Activated CD8-positive, alpha-beta T cell treated with anti-CD3 and anti-CD28 coated beads for 36 hours (primary cell): ENCODE results near the gene RAPGEF2. TPM values are rescaled to one million over a fixed set of nuclear protein-coding genes. Genes with fewer than 3 reads are reported as not detected.
"Not testable (repeated sequence)": the region's sequence is repeated elsewhere in the genome, so short reads cannot be mapped to it uniquely, and the experiment has no call there.

Experiments
- ATAC-seq: fragments of 200-7000 bp; cut with Tn5 transposase; one replicate; pipeline ENCODE4 v1.10.0; 2021; ENCODE audit warnings: mild to moderate bottlenecking, moderate library complexity
- CTCF ChIA-PET: fragments of 350-600 bp; sonication (Branson Sonifier 250); formaldehyde crosslinking; loops from one replicate; lab custom pipeline; 2021; ENCODE audit warnings: antibody characterized with exemption; lab: Charles Lee
- POLR2A ChIA-PET: fragments of 350-600 bp; sonication (Branson Sonifier 250); formaldehyde crosslinking; loops from one replicate; lab custom pipeline; 2021; ENCODE audit warnings: antibody characterized with exemption; lab: Charles Lee
- DNase-seq: peaks from one replicate; pipeline ENCODE4 v3.0.0-alpha.2; 2020
- H3K27ac Mint-ChIP-seq: one replicate; pipeline ENCODE4 v1.8.0; 2021; ENCODE audit warnings: mild to moderate bottlenecking, mixed read lengths
- H3K27me3 Mint-ChIP-seq: one replicate; pipeline ENCODE4 v1.8.0; 2021; ENCODE audit warnings: mixed read lengths
- H3K36me3 Mint-ChIP-seq: one replicate; pipeline ENCODE4 v1.8.0; 2021; ENCODE audit warnings: low read depth, mixed read lengths
- H3K4me1 Mint-ChIP-seq: one replicate; pipeline ENCODE4 v1.8.0; 2021; ENCODE audit warnings: low read depth, mixed read lengths
- H3K4me3 Mint-ChIP-seq: one replicate; pipeline ENCODE4 v1.8.0; 2021; ENCODE audit warnings: mild to moderate bottlenecking, moderate library complexity, mixed read lengths
- H3K9me3 Mint-ChIP-seq: one replicate; pipeline ENCODE4 v1.8.0; 2021; ENCODE audit warnings: mixed read lengths
- CTCF ChIP-seq: fragments of 200-600 bp; IDR thresholded peaks from one replicate; pipeline ENCODE4 v1.8.0; 2022; ENCODE audit warnings: antibody characterized with exemption, mild to moderate bottlenecking
- intact Hi-C: fragments of 100-400 bp; cut with micrococcal nuclease; formaldehyde crosslinking; loops from one replicate; pipeline ENCODE4 v1.10.0; 2022
- total RNA-seq, 2 experiments: library from RNA; stranded (reverse); gene quantifications; one replicate each; pipeline ENCODE4 v1.2.3, GENCODE V29; 2021

Gene RAPGEF2
- total RNA-seq, 2 experiments from 2014 or later: 13.7 to 14.8 TPM

- no peak for DNase-seq
- CTCF ChIA-PET: no interaction called here
- Mint-ChIP-seq H3K9me3 (no peaks in the 10 kb centered on the region), H3K36me3 (no peaks in the 10 kb centered on the region), H3K4me3 (no peak overlapping the region), H3K4me1 (no peaks in the 10 kb centered on the region), H3K27ac (no peak overlapping the region), H3K27me3 (peaks cover 13% of the 10 kb centered on the region)
- POLR2A ChIA-PET: no interaction called here
- intact Hi-C loops: no loop called here
- no peak for TF ChIP-seq CTCF
- ATAC-seq: no peak
These were observed 266.4 kb downstream of the RAPGEF2 start for GRCh38 chr4:159369256-159369655.

- Mint-ChIP-seq H3K27me3 (peaks cover 13% of the 10 kb centered on the region), H3K4me1 (no peaks in the 10 kb centered on the region), H3K4me3 (no peak overlapping the region), H3K36me3 (no peaks in the 10 kb centered on the region), H3K27ac (no peak overlapping the region), H3K9me3 (no peaks in the 10 kb centered on the region)
- ChIA-PET POLR2A (no interaction called here), CTCF (no interaction called here)
- intact Hi-C loops: no loop called here
- TF ChIP-seq CTCF: no peak
- no peak for DNase-seq
- ATAC-seq: no peak
These were observed 267.4 kb downstream of the RAPGEF2 start for GRCh38 chr4:159370286-159370685.

- ATAC-seq: no peak
- CTCF ChIA-PET: no interaction called here
These were observed 272.1 kb downstream of the RAPGEF2 start for GRCh38 chr4:159374749-159375530.

DNA sequence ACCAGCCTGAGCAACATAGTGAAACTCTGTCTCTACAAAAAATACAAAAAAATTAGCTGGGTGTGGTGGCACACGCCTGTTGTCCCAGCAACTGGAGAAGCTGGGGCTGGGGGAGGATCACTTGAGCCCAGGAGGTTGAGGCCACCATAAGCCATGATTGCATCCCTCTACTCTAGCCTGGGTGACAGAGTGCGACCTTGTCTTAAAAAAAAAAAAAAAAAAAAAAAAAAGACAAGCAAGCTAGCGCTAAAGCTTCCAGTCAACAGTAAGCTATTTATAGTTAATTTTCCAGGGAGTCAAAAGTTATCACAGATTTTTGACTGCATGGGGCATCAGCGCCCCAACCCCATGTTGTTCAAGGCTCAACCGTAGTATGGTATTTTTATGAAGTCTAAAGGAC lies 273.4 kb downstream of the RAPGEF2 start:
- no peaks in the 10 kb centered on the region for H3K4me1 Mint-ChIP-seq
- ChIA-PET CTCF (no interaction called here), POLR2A (no interaction called here)
- H3K9me3 Mint-ChIP-seq: peaks cover 4% of the 10 kb centered on the region
- H3K27me3 Mint-ChIP-seq: peaks cover 2% of the 10 kb centered on the region
- no peak for TF ChIP-seq CTCF
- H3K36me3 Mint-ChIP-seq: no peaks in the 10 kb centered on the region
- intact Hi-C loops: no loop called here
- DNase-seq: no peak
- H3K27ac Mint-ChIP-seq: no peak overlapping the region
- no peak overlapping the region for H3K4me3 Mint-ChIP-seq
- no peak for ATAC-seq

More at GRCh38 chr4:159374749-159375530, 272.1 kb downstream of the RAPGEF2 start:
- Mint-ChIP-seq H3K27ac (no peak overlapping the region), H3K9me3 (peaks cover 4% of the 10 kb centered on the region), H3K36me3 (no peaks in the 10 kb centered on the region), H3K4me1 (no peaks in the 10 kb centered on the region), H3K4me3 (no peak overlapping the region), H3K27me3 (peaks cover 2% of the 10 kb centered on the region)
- intact Hi-C loops: no loop called here
- no peak for DNase-seq
- POLR2A ChIA-PET: no interaction called here
- TF ChIP-seq CTCF: no peak

- intact Hi-C loops: no loop called here
- CTCF ChIA-PET: no interaction called here
These were observed 275.3 kb downstream of the RAPGEF2 start for GRCh38 chr4:159378056-159378616.

DNA sequence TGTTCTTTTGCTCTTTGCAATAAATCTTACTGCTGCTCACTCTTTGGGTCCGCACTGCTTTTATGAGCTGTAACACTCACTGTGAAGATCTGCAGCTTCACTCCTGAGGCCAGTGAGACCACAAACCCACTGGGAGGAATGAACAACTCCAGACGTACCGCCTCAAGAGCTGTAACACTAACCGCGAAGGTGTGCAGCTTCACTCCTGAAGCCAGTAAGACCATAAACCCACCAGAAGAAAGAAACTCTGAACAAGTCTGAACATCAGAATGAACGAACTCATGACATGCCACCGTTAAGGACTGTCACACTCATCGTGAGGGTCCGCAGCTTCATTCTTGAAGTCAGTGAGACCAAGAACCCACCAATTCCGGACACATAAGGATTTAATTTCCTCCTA lies 276.2 kb downstream of the RAPGEF2 start:
- H3K27ac Mint-ChIP-seq, H3K27me3 Mint-ChIP-seq, POLR2A ChIA-PET, DNase-seq, intact Hi-C loops, H3K4me3 Mint-ChIP-seq, H3K36me3 Mint-ChIP-seq, CTCF ChIA-PET, ATAC-seq, H3K4me1 Mint-ChIP-seq, H3K9me3 Mint-ChIP-seq: not testable (repeated sequence)

More at GRCh38 chr4:159378056-159378616, 275.3 kb downstream of the RAPGEF2 start:
- Mint-ChIP-seq H3K36me3 (no peaks in the 10 kb centered on the region), H3K27me3 (peaks cover 4% of the 10 kb centered on the region), H3K9me3 (peaks cover 4% of the 10 kb centered on the region), H3K4me1 (no peaks in the 10 kb centered on the region), H3K27ac (no peak overlapping the region), H3K4me3 (no peak overlapping the region)
- no peak for DNase-seq
- POLR2A ChIA-PET: no interaction called here
- ATAC-seq: no peak
- no peak for TF ChIP-seq CTCF
